IMR-90 (cell line): ENCODE data around the gene NDUFB2. TPM values are rescaled to one million over a fixed set of nuclear protein-coding genes. Genes with fewer than 3 reads are reported as not detected.

Experiments used
- ATAC-seq: fragments of 200-7000 bp; cut with Tn5 transposase; 2 replicates; pipeline ENCODE4 v1.9.1; 2020; ENCODE audit warnings: low read depth, mild to moderate bottlenecking, moderate library complexity
- BruUV-seq: library from RNA; stranded (reverse); fragments of 400-500 nt; replicated peaks from 2 replicates; lab custom pipeline; 2021; lab: Mats Ljungman, UMichigan
- CTCF ChIA-PET: fragments of 300-600 bp; formaldehyde crosslinking; extraction: SDS; loops from one replicate; lab custom pipeline; 2021; ENCODE audit warnings: antibody characterized with exemption; lab: Yijun Ruan, JAX
- POLR2A ChIA-PET: fragments of 300-600 bp; sonication (Branson Sonifier 250); formaldehyde crosslinking; loops from one replicate; lab custom pipeline; 2022; ENCODE audit warnings: antibody characterized with exemption; ENCODE audit not compliant: unreplicated experiment; lab: Charles Lee
- DNase-seq: peaks from one replicate; pipeline ENCODE4 v3.0.0; 2013
- H2AFZ ChIP-seq: replicated peaks from 2 replicates; pipeline ENCODE3; 2013; ENCODE audit warnings: low read length, mild to moderate bottlenecking; ENCODE audit not compliant: poor library complexity
- H2AK5ac ChIP-seq: 2 replicates; pipeline ENCODE4 v1.6.1; 2013; ENCODE audit warnings: low read depth, low read length, inconsistent platforms
- H2AK9ac ChIP-seq: replicated peaks from 2 replicates; pipeline ENCODE3; 2013; ENCODE audit warnings: mild to moderate bottlenecking, low read depth, low read length, moderate library complexity; ENCODE audit not compliant: poor library complexity
- H2BK120ac ChIP-seq: 2 replicates; pipeline ENCODE4 v1.6.1; 2013; ENCODE audit warnings: low read depth, low read length, inconsistent platforms
- H2BK15ac ChIP-seq: 3 replicates; pipeline ENCODE4 v1.6.1; 2013; ENCODE audit warnings: low read depth, low read length, inconsistent platforms
- H2BK20ac ChIP-seq: 2 replicates; pipeline ENCODE4 v1.6.1; 2013; ENCODE audit warnings: low read depth, mild to moderate bottlenecking, inconsistent platforms, low read length, moderate library complexity
- H2BK5ac ChIP-seq: 2 replicates; pipeline ENCODE4 v1.6.1; 2013; ENCODE audit warnings: mild to moderate bottlenecking, low read depth, low read length, inconsistent platforms; ENCODE audit not compliant: poor library complexity, severe bottlenecking
- H3K14ac ChIP-seq: replicated peaks from 2 replicates; pipeline ENCODE4 v1.6.1; 2013; ENCODE audit warnings: low read depth, low read length, inconsistent platforms
- H3K18ac ChIP-seq: 2 replicates; pipeline ENCODE4 v1.6.1; 2013; ENCODE audit warnings: low read depth, low read length, control low read depth
- H3K23ac ChIP-seq: 2 replicates; pipeline ENCODE4 v1.6.1; 2013; ENCODE audit warnings: low read depth, low read length, inconsistent platforms
- H3K27ac ChIP-seq: 2 replicates; pipeline ENCODE4 v1.5.1; 2013; ENCODE audit warnings: mild to moderate bottlenecking, control low read depth, low read length; ENCODE audit not compliant: insufficient read depth
- H3K27me3 ChIP-seq: 2 replicates; pipeline ENCODE4 v1.6.1; 2013; ENCODE audit warnings: low read length; ENCODE audit not compliant: control insufficient read depth, insufficient read depth
- H3K36me3 ChIP-seq: 2 replicates; pipeline ENCODE4 v1.6.1; 2013; ENCODE audit warnings: low read length, mixed read lengths; ENCODE audit not compliant: control insufficient read depth, insufficient read depth
- H3K4ac ChIP-seq: 2 replicates; pipeline ENCODE4 v1.6.1; 2013; ENCODE audit warnings: low read depth, low read length, inconsistent platforms
- H3K4me1 ChIP-seq: 2 replicates; pipeline ENCODE4 v1.6.1; 2013; ENCODE audit warnings: low read length, mixed read lengths; ENCODE audit not compliant: control insufficient read depth, insufficient read depth
- H3K4me2 ChIP-seq: 2 replicates; pipeline ENCODE4 v1.6.1; 2013; ENCODE audit warnings: low read depth, mild to moderate bottlenecking, control low read depth, low read length, moderate library complexity
- H3K4me3 ChIP-seq: 2 replicates; pipeline ENCODE4 v1.5.1; 2013; ENCODE audit warnings: low read depth, mild to moderate bottlenecking, control low read depth, low read length, moderate library complexity; ENCODE audit not compliant: insufficient read depth
- H3K56ac ChIP-seq: 2 replicates; pipeline ENCODE4 v1.6.1; 2013; ENCODE audit warnings: low read length, inconsistent platforms; ENCODE audit not compliant: insufficient read depth; ENCODE audit errors: extremely low read depth
- H3K79me1 ChIP-seq, 2 experiments: 2 replicates each; pipeline ENCODE4 v1.6.1; 2013; ENCODE audit warnings: low read length in 2 of 2, inconsistent platforms in 1 of 2, low read depth in 1 of 2
- H3K9ac ChIP-seq: 2 replicates; pipeline ENCODE4 v1.6.1; 2013; ENCODE audit warnings: low read depth, low read length, control low read depth
- H3K9me1 ChIP-seq: 2 replicates; pipeline ENCODE4 v1.6.1; 2013; ENCODE audit warnings: low read length, inconsistent platforms; ENCODE audit not compliant: insufficient read depth
- H3K9me3 ChIP-seq: 2 replicates; pipeline ENCODE4 v1.6.1; 2013; ENCODE audit warnings: low read length; ENCODE audit not compliant: control insufficient read depth, insufficient read depth
- H4K20me1 ChIP-seq: 2 replicates; pipeline ENCODE4 v1.6.1; 2013; ENCODE audit warnings: low read length, inconsistent platforms; ENCODE audit not compliant: insufficient read depth
- H4K5ac ChIP-seq: 2 replicates; pipeline ENCODE4 v1.6.1; 2013; ENCODE audit warnings: mild to moderate bottlenecking, low read depth, low read length, control low read depth
- H4K8ac ChIP-seq, 2 experiments: 2 replicates each; pipeline ENCODE4 v1.6.1; 2013; ENCODE audit warnings: low read depth in 2 of 2, low read length in 2 of 2, control low read depth in 1 of 2, inconsistent platforms in 1 of 2
- H4K91ac ChIP-seq: 2 replicates; pipeline ENCODE4 v1.6.1; 2013; ENCODE audit warnings: low read depth, low read length, inconsistent platforms; ENCODE audit not compliant: insufficient read depth
- CTCF ChIP-seq: conservative IDR thresholded peaks from 2 replicates; pipeline ENCODE4 v1.5.1; 2012; ENCODE audit warnings: mild to moderate bottlenecking, low read depth, low read length, improper control_type of control experiment
- ELK1 ChIP-seq: fragments of 150-350 bp; IDR thresholded peaks from 2 replicates; pipeline ENCODE4 v1.6.1; 2016; ENCODE audit warnings: low read depth, mild to moderate bottlenecking, low read length, moderate library complexity, borderline replicate concordance
- MAFK ChIP-seq: IDR thresholded peaks from 2 replicates; pipeline ENCODE4 v1.6.1; 2012; ENCODE audit warnings: low read depth, low read length, improper control_type of control experiment
- MXI1 ChIP-seq: IDR thresholded peaks from 2 replicates; pipeline ENCODE4 v1.6.1; 2012; ENCODE audit warnings: low read depth, mild to moderate bottlenecking, low read length, moderate library complexity, borderline replicate concordance
- POLR2A ChIP-seq: IDR thresholded peaks from 2 replicates; pipeline ENCODE4 v1.6.1; 2012; ENCODE audit warnings: mild to moderate bottlenecking, low read depth, low read length
- RCOR1 ChIP-seq: IDR thresholded peaks from 2 replicates; pipeline ENCODE4 v1.6.1; 2012; ENCODE audit warnings: mild to moderate bottlenecking, low read length, improper control_type of control experiment; ENCODE audit not compliant: insufficient replicate concordance
- SMC3 ChIP-seq: fragments of 150-350 bp; IDR thresholded peaks from 2 replicates; pipeline ENCODE4 v1.6.1; 2016; ENCODE audit warnings: low read depth, mild to moderate bottlenecking, antibody characterized with exemption, low read length, moderate library complexity
- WGBS, 2 experiments: methylation state at CpG; one replicate each; pipeline versions ENCODE4 v1.1.5 to v1.1.7; 2013; ENCODE audit warnings: missing lambda C conversion rate in 2 of 2; ENCODE audit not compliant: insufficient read length in 1 of 2; ENCODE audit errors: extremely low coverage in 2 of 2; 5-methylcytosine and 5-hydroxymethylcytosine counted together
- dilution Hi-C: fragments of 300-500 bp; cut with HindIII; formaldehyde crosslinking; loops from one replicate; pipeline ENCODE4 v1.14.3; 2018; ENCODE audit warnings: low sequenced_read_pairs; ENCODE audit not compliant: unreplicated experiment
- in situ Hi-C: fragments of 300-500 bp; cut with MboI; formaldehyde crosslinking; loops from 3 replicates; pipeline ENCODE4 v1.14.3; 2019; ENCODE audit warnings: low sequenced_read_pairs, inconsistent platforms, mixed read lengths
- intact Hi-C: fragments of 100-400 bp; cut with micrococcal nuclease; formaldehyde crosslinking; loops from 2 replicates; pipeline ENCODE4 v1.10.0; 2022
- polyA plus RNA-seq, 3 experiments: library from polyadenylated mRNA; depleted of rRNA; stranded (reverse); fragments of >200 nt; gene quantifications; 2 replicates each; pipeline ENCODE4 v1.2.3, GENCODE V29; 2012; ENCODE audit warnings: low replicate concordance in 1 of 3
- total RNA-seq: library from RNA; depleted of rRNA; stranded (reverse); fragments of >200 nt; gene quantifications from 2 replicates; pipeline ENCODE4 v1.2.3, GENCODE V29; 2012
- TF ChIP-seq, protein P1 (sequence below): fragments of 150-350 bp; IDR thresholded peaks from 2 replicates; pipeline ENCODE4 v1.6.1; 2017; ENCODE audit warnings: mild to moderate bottlenecking, antibody characterized with exemption, low read length, low read depth

NDUFB2 gene
- total and polyA plus RNA-seq, 2 of the 4 experiments (the other 2 are of a cell fraction) = 81.7 to 143 TPM

GRCh38 chr7:140670343-140670935 lies 26.1 kb upstream of the NDUFB2 start:
- BruUV-seq = no TSS peak
- Histone ChIP-seq H3K27ac (no peak overlapping the region), H3K4me3 (no peak overlapping the region), H4K91ac (no peak overlapping the region), H3K14ac (no peak overlapping the region), H2AK5ac (no peak overlapping the region), H2AFZ (no peak overlapping the region), H3K79me1 (peaks cover 4 to 6% of the 10 kb centered on the region in 2 experiments; a peak in 1 of 4 replicates), H3K4me2 (no peak overlapping the region), H3K18ac (no peak overlapping the region), H2BK120ac (no peak overlapping the region), H2BK5ac (no peak overlapping the region), H3K23ac (no peak overlapping the region), H2AK9ac (peak overlapping the region; percentile 1), H3K4ac (no peak overlapping the region), H3K27me3 (peaks cover 8% of the 10 kb centered on the region; the same call in 1 of the 2 replicates), H3K9ac (no peak overlapping the region), H3K9me1 (no peaks in the 10 kb centered on the region), H4K20me1 (no peaks in the 10 kb centered on the region), H4K5ac (no peak overlapping the region), H2BK20ac (no peak overlapping the region), H2BK15ac (no peak overlapping the region), H4K8ac (no peak overlapping the region), H3K56ac (no peak overlapping the region), H3K9me3 (no peaks in the 10 kb centered on the region), H3K36me3 (no peaks in the 10 kb centered on the region), H3K4me1 (0 out of 2 replicates have a peak, but pooled peaks cover 2% of the 10 kb centered on the region)
- intact Hi-C loops = loop anchor here (5.0 kb wide), 1 partner anchor 982 kb away; no protein-coding TSS in a partner anchor
- no peak for ATAC-seq
- POLR2A ChIA-PET = no interaction called here
- dilution Hi-C loops = no loop called here
- TF ChIP-seq MXI1 (no peak), MAFK (no peak), POLR2A (no peak), CTCF (no peak), SMC3 (no peak), RCOR1 (no peak), ELK1 (no peak)
- TF ChIP-seq, protein P1, sequence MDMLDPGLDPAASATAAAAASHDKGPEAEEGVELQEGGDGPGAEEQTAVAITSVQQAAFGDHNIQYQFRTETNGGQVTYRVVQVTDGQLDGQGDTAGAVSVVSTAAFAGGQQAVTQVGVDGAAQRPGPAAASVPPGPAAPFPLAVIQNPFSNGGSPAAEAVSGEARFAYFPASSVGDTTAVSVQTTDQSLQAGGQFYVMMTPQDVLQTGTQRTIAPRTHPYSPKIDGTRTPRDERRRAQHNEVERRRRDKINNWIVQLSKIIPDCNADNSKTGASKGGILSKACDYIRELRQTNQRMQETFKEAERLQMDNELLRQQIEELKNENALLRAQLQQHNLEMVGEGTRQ = no peak
- in situ Hi-C loops = no loop called here
- CTCF ChIA-PET = no interaction called here
- DNase-seq = no peak
- no CpG with 5 or more reads among the region's 4 CpGs for WGBS, 2 experiments
